SK-N-SH (cell line): ENCODE measurements around the gene NRL. TPM values are rescaled to one million over a fixed set of nuclear protein-coding genes. Genes with fewer than 3 reads are reported as not detected.

Source experiments
- CTCF ChIA-PET: fragments of 300-600, 350-600 bp; formaldehyde crosslinking; extraction: SDS; loops from one replicate; lab custom pipeline; 2021; lab: Yijun Ruan, JAX
- POLR2A ChIA-PET: fragments of 350-600 bp; sonication (Branson Sonifier 250); formaldehyde crosslinking; extraction: SDS; loops from one replicate; lab custom pipeline; 2020; ENCODE audit warnings: antibody characterized with exemption, inconsistent platforms; lab: Yijun Ruan, JAX
- DNase-seq: peaks from one replicate; pipeline ENCODE4 v3.0.0; 2012
- H2AFZ ChIP-seq: fragments of 200-600 bp; sonication (generic); 2 replicates; pipeline ENCODE4 v1.8.1; 2016; ENCODE audit warnings: antibody characterized with exemption, mild to moderate bottlenecking, low read depth
- H3F3A ChIP-seq: fragments of 200-600 bp; sonication (generic); replicated peaks from 2 replicates; pipeline ENCODE3; 2016; ENCODE audit warnings: antibody characterized with exemption, mild to moderate bottlenecking; ENCODE audit not compliant: insufficient read depth
- H3K27ac ChIP-seq, 2 experiments: fragments of 200-500 bp in 1 of 2; fragments of 200-600 bp in 1 of 2; sonication (Bioruptor generic) in 1 of 2; sonication (generic), shearing (Covaris generic) in 1 of 2; 2 replicates each; pipeline versions ENCODE4 v1.5.1 to v1.6.1; 2014 to 2016; ENCODE audit warnings: low read depth in 2 of 2, inconsistent platforms in 1 of 2, low read length in 1 of 2, mild to moderate bottlenecking in 1 of 2, mixed read lengths in 1 of 2
- H3K27me3 ChIP-seq: fragments of 200-600 bp; sonication (generic), shearing (Covaris generic); 2 replicates; pipeline ENCODE4 v1.6.1; 2016; ENCODE audit warnings: mixed run types; ENCODE audit not compliant: insufficient read depth
- H3K36me3 ChIP-seq, 2 experiments: fragments of 200-500 bp in 1 of 2; fragments of 200-600 bp in 1 of 2; sonication (Bioruptor generic) in 1 of 2; sonication (generic) in 1 of 2; replicated peaks in 1 of 2; 2 replicates each; pipeline versions ENCODE3 to v1.5.1; 2014 to 2016; ENCODE audit warnings: low read length in 1 of 2, mild to moderate bottlenecking in 1 of 2; ENCODE audit not compliant: insufficient read depth in 2 of 2, control insufficient read depth in 1 of 2
- H3K4me1 ChIP-seq, 2 experiments: fragments of 200-500 bp in 1 of 2; fragments of 200-600 bp in 1 of 2; sonication (Bioruptor generic) in 1 of 2; sonication (generic), shearing (Covaris generic) in 1 of 2; 2 replicates each; pipeline versions ENCODE4 v1.5.1 to v1.6.1; 2014 to 2016; ENCODE audit warnings: low read depth in 1 of 2, low read length in 1 of 2, mixed run types in 1 of 2; ENCODE audit not compliant: insufficient read depth in 2 of 2, control insufficient read depth in 1 of 2
- H3K4me2 ChIP-seq: fragments of 200-600 bp; sonication (generic), shearing (Covaris generic); 2 replicates; pipeline ENCODE4 v1.6.1; 2017; ENCODE audit warnings: mixed run types
- H3K4me3 ChIP-seq, 2 experiments: fragments of 200-500 bp in 1 of 2; fragments of 200-600 bp in 1 of 2; sonication (Bioruptor generic) in 1 of 2; sonication (generic), shearing (Covaris generic) in 1 of 2; 2 replicates each; pipeline versions ENCODE4 v1.5.1 to v1.8.1; 2014 to 2016; ENCODE audit warnings: low read depth in 2 of 2, inconsistent platforms in 1 of 2, low read length in 1 of 2, mild to moderate bottlenecking in 1 of 2, mixed read lengths in 1 of 2, moderate library complexity in 1 of 2
- H3K79me2 ChIP-seq: fragments of 200-600 bp; sonication (generic); 2 replicates; pipeline ENCODE4 v1.8.1; 2017; ENCODE audit warnings: mild to moderate bottlenecking; ENCODE audit not compliant: insufficient read depth
- H3K9ac ChIP-seq: fragments of 200-600 bp; sonication (generic); 2 replicates; pipeline ENCODE4 v1.6.1; 2017; ENCODE audit warnings: mixed run types
- H3K9me2 ChIP-seq: fragments of 200-600 bp; sonication (generic); 2 replicates; pipeline ENCODE4 v1.6.1; 2017; ENCODE audit warnings: mixed run types
- H3K9me3 ChIP-seq: fragments of 200-600 bp; sonication (generic); 2 replicates; pipeline ENCODE4 v1.6.1; 2017; ENCODE audit warnings: mixed run types, mild to moderate bottlenecking, moderate library complexity
- H4K20me1 ChIP-seq: fragments of 200-600 bp; sonication (generic); 2 replicates; pipeline ENCODE4 v1.6.1; 2017; ENCODE audit warnings: mild to moderate bottlenecking, mixed run types; ENCODE audit not compliant: insufficient read depth
- EZH2phosphoT487 ChIP-seq: fragments of 200-600 bp; sonication (generic); IDR thresholded peaks from 2 replicates; pipeline ENCODE4 v1.6.1; 2017; ENCODE audit warnings: low read depth, mixed run types, mild to moderate bottlenecking, antibody characterized with exemption, moderate library complexity, borderline replicate concordance
- FOXM1 ChIP-seq: IDR thresholded peaks from 2 replicates; pipeline ENCODE4 v1.4.0; 2012; ENCODE audit warnings: low read depth, mild to moderate bottlenecking
- MEF2A ChIP-seq: IDR thresholded peaks from 2 replicates; pipeline ENCODE4 v1.4.0; 2012; ENCODE audit warnings: low read depth, borderline replicate concordance
- MXI1 ChIP-seq: IDR thresholded peaks from 2 replicates; pipeline ENCODE4 v1.6.1; 2012; ENCODE audit warnings: mild to moderate bottlenecking, low read depth, low read length, improper control_type of control experiment
- RAD21 ChIP-seq: IDR thresholded peaks from 2 replicates; pipeline ENCODE4 v1.6.1; 2012; ENCODE audit warnings: mild to moderate bottlenecking, low read length
- RFX5 ChIP-seq: IDR thresholded peaks from 2 replicates; pipeline ENCODE4 v1.6.1; 2012; ENCODE audit warnings: mild to moderate bottlenecking, improper control_type of control experiment, low read length
- SMC3 ChIP-seq: IDR thresholded peaks from 2 replicates; pipeline ENCODE4 v1.6.1; 2012; ENCODE audit warnings: low read depth, low read length, improper control_type of control experiment
- TEAD4 ChIP-seq: IDR thresholded peaks from 2 replicates; pipeline ENCODE4 v1.4.0; 2012; ENCODE audit warnings: mild to moderate bottlenecking, borderline replicate concordance; ENCODE audit not compliant: insufficient read depth
- WGBS: methylation state at CpG from one replicate; pipeline ENCODE4 v1.1.6; 2017; ENCODE audit warnings: low lambda C conversion rate; 5-methylcytosine and 5-hydroxymethylcytosine counted together
- polyA plus RNA-seq, 3 experiments: library from polyadenylated mRNA; depleted of rRNA; stranded (reverse); fragments of >200 nt; gene quantifications; 2 replicates each; pipeline ENCODE4 v1.2.3, GENCODE V29; 2012
- TF ChIP-seq, protein P1 (sequence below): IDR thresholded peaks from 2 replicates; pipeline ENCODE4; 2012
- TF ChIP-seq, protein P2 (sequence below): IDR thresholded peaks from 2 replicates; pipeline ENCODE4 v1.6.1; 2012; ENCODE audit warnings: mild to moderate bottlenecking, low read depth, low read length, moderate library complexity
- TF ChIP-seq, protein P3 (sequence below): fragments of 150-350 bp; IDR thresholded peaks from 2 replicates; pipeline ENCODE4 v1.6.1; 2016; ENCODE audit warnings: mild to moderate bottlenecking, low read depth, low read length

The NRL gene
- polyA plus RNA-seq, 1 of the 3 experiments (the other 2 are of a cell fraction), result 0.76 TPM

DNA sequence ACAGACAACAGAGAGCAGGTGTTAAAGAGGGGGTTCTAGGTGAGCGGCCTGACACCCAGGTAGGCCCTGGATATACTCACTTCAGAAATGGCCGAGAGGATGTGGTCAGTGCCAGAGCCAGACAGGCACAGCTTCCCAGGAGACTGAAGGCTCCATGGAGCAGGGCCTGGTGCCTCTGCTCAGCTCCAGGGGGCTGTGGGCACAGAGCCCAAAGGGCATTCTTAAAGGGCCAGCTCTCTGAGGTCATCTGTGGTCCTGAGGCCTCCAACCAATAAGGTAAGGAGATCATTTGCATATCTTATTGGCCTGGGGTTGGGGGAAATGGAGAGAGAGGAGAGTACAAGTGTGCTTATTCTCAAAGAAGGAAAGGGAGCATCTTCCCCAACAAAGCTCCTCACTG, 30.3 kb downstream of the NRL start:
- no peaks in the 10 kb centered on the region for H3K79me2 ChIP-seq
- no peaks in the 10 kb centered on the region for H3K36me3 ChIP-seq
- 74% methylated on average over 2 of the region's 2 CpGs for WGBS
- no peaks in the 10 kb centered on the region for H4K20me1 ChIP-seq
- POLR2A ChIA-PET, result interaction anchor here (1.5 kb wide), 1 partner anchor 9 kb away, joined by 4 read pairs; the partner anchor contains the start of gene PCK2
- H3K9me3 ChIP-seq, result no peaks in the 10 kb centered on the region
- peaks cover 0 to 22% of the 10 kb centered on the region in 2 experiments; a peak in 1 of 4 replicates for H3K4me1 ChIP-seq
- no peaks in the 10 kb centered on the region for H3F3A ChIP-seq
- H3K9ac ChIP-seq, result no peak overlapping the region
- no peak for DNase-seq
- no peak overlapping the region for H3K4me2 ChIP-seq
- TF ChIP-seq FOXM1 (no peak), MEF2A (no peak), MXI1 (no peak), RAD21 (no peak), RFX5 (no peak), EZH2phosphoT487 (no peak), SMC3 (no peak), TEAD4 (no peak)
- TF ChIP-seq, protein P1, sequence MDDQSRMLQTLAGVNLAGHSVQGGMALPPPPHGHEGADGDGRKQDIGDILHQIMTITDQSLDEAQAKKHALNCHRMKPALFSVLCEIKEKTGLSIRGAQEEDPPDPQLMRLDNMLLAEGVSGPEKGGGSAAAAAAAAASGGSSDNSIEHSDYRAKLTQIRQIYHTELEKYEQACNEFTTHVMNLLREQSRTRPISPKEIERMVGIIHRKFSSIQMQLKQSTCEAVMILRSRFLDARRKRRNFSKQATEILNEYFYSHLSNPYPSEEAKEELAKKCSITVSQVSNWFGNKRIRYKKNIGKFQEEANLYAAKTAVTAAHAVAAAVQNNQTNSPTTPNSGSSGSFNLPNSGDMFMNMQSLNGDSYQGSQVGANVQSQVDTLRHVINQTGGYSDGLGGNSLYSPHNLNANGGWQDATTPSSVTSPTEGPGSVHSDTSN, result no peak
- TF ChIP-seq, protein P2, sequence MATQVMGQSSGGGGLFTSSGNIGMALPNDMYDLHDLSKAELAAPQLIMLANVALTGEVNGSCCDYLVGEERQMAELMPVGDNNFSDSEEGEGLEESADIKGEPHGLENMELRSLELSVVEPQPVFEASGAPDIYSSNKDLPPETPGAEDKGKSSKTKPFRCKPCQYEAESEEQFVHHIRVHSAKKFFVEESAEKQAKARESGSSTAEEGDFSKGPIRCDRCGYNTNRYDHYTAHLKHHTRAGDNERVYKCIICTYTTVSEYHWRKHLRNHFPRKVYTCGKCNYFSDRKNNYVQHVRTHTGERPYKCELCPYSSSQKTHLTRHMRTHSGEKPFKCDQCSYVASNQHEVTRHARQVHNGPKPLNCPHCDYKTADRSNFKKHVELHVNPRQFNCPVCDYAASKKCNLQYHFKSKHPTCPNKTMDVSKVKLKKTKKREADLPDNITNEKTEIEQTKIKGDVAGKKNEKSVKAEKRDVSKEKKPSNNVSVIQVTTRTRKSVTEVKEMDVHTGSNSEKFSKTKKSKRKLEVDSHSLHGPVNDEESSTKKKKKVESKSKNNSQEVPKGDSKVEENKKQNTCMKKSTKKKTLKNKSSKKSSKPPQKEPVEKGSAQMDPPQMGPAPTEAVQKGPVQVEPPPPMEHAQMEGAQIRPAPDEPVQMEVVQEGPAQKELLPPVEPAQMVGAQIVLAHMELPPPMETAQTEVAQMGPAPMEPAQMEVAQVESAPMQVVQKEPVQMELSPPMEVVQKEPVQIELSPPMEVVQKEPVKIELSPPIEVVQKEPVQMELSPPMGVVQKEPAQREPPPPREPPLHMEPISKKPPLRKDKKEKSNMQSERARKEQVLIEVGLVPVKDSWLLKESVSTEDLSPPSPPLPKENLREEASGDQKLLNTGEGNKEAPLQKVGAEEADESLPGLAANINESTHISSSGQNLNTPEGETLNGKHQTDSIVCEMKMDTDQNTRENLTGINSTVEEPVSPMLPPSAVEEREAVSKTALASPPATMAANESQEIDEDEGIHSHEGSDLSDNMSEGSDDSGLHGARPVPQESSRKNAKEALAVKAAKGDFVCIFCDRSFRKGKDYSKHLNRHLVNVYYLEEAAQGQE, result no peak
- TF ChIP-seq, protein P3, sequence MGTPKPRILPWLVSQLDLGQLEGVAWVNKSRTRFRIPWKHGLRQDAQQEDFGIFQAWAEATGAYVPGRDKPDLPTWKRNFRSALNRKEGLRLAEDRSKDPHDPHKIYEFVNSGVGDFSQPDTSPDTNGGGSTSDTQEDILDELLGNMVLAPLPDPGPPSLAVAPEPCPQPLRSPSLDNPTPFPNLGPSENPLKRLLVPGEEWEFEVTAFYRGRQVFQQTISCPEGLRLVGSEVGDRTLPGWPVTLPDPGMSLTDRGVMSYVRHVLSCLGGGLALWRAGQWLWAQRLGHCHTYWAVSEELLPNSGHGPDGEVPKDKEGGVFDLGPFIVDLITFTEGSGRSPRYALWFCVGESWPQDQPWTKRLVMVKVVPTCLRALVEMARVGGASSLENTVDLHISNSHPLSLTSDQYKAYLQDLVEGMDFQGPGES, result no peak
- no peak overlapping the region for H3K4me3 ChIP-seq
- 0 out of 2 replicates have a peak, but pooled peaks cover 5% of the 10 kb centered on the region for H3K27me3 ChIP-seq
- H3K27ac ChIP-seq, result no peak overlapping the region
- no peak overlapping the region for H2AFZ ChIP-seq
- CTCF ChIA-PET, result interaction anchor here (0.9 to 42.8 kb wide), 3 partner anchors 16 to 31 kb away, joined by 3 to 1159 read pairs (median 284); partner anchors contain the start of gene PCK2
- no peaks in the 10 kb centered on the region for H3K9me2 ChIP-seq
